Dedifferentiated amniotic fluid mesenchymal stem cell (primary cell): ENCODE measurements around the gene PDE4D.
"Not testable (repeated sequence)": the region's sequence is repeated elsewhere in the genome, so short reads cannot be mapped to it uniquely, and the experiment has no call there.

Source experiments
- DNase-seq: peaks from one replicate; pipeline ENCODE4 v3.0.0-alpha.2; 2016; ENCODE audit errors: extremely low spot score

PDE4D gene

DNA sequence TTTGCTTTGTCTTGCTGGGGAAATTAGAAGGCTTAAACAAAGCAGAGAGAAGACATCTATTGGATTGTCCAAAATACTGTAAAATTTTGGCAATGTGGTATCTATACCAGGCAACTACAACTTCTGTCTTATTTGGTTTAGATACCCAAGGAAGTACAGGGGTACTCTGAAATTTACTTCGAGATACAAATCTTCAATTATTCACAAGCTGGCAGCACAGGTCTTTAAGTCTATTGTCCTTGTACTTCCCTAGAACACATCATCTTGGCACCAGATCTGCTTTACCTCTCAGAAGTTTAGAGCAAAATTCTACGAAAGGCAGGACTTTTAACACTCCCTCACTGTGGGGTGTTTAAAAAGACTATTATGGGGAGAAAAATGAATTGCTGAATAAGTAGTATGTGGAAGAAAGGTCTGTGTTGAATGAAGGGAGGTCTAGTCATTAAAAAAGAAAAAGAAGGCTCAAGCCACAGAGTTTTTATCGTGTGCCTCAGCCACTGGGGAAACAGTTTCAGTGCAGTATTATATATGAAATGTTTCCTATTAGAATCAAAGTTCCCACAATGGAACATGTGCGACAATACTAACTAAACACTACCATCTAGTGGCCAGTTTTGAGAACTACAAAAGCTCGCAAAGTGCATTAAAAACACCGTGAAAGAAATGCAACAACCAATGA lies 93.7 kb downstream of the PDE4D start:
- DNase-seq: peak; percentile 73

- no peak for DNase-seq
Observed at GRCh38 chr5:59798862-59799667, 94.5 kb downstream of the PDE4D start.

- DNase-seq: no peak
Observed at GRCh38 chr5:59795141-59795540, 98.4 kb downstream of the PDE4D start.

- DNase-seq: peak; percentile 65
Observed at GRCh38 chr5:59792983-59793585, 100.4 kb downstream of the PDE4D start.

DNA sequence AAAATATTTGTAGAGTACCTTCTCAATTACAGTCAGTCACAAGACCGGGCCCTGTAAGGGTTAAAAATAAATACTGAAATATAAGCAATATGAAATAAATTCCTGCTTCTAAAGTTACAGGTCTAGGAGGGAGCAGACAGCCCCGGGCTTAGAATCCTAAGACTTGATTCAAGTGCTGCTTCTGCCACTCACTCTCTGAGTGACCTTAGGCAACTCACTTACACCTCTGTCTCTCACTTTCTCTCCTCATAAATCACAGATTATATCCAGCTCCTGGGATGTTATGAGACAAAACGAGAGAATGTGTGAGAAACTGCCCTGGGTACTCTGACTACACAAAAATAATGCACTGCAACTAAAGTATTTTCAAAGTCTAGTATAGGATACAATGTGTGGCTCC lies 101.9 kb downstream of the PDE4D start:
- DNase-seq: no peak

DNA sequence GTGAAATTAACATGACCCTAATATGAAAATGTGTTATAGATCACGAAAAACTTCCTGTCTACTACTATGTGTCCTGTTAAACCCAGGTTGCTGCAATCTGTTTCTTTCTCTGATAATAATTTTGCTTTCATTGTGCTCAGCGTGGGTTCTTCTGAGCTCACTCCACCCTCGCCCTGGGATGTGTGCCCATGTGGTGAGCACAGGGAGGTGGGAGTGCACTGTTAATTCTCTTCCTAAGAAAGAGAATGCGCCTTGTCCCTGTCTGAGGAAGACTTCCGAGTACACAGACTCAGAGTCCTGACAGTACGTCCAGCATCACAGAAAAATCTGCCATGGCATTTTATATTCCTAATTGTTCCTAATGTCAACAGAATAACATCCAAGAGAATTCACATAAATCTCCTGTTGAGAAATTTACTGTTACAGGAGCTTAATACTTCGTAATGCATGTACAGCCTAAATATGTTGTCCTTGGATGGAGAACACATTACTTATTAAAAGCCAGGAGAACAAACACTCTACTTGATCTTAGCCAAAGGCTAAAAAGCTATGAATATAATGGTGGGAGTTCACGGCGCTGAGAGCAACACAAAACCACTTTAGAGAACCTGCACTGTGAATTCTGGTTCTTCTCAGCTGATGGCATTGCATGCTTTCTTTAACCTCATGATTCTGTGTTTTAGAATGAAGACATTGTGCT lies 102.6 kb downstream of the PDE4D start:
- DNase-seq: no peak

DNA sequence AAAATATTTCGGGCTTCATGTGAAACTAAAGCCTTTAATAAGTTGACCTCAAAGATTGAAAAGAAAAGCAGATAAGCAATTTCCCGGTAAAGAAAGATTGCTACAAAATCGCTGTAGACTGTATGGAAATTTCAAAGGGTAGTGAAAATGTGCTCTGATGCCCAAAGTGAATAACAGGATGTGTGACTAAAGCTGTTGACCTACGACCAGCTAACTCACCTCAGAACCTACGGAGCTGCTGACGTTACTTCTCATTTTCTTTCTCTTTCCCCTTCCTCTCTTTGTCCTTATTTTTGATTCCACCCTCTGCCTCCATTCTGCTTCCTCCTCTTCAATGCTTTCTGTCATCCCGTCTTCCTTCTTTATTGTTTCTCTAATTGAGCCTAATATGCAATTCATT lies 103.2 kb downstream of the PDE4D start:
- DNase-seq: no peak

- DNase-seq: no peak
Observed at GRCh38 chr5:59789894-59790293, 103.6 kb downstream of the PDE4D start.

GRCh38 chr5:59789197-59789596 lies 104.3 kb downstream of the PDE4D start:
- DNase-seq: no peak

DNA sequence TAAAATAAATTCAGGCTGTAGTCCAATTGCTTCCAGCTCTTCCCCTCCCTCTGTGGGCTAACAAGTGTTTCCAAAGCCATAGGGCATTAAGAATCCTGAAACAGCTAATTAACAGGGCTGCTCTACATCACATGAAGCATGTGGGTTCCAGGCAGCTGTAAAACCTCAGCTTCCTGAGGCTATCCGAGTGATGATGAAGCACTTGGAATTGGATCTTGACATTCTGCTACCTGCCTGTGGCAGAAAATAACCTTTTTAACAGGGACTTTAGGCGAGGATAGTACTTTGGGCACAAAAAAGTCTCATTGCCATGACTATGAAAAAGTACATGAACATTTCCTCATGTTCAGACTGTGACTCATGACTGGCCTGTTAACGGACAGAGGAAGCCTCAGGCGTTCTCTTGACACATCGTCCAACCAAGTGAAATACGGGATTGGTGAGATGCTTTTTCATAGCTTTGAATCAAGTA lies 107.2 kb downstream of the PDE4D start:
- DNase-seq: peak; percentile 62

GRCh38 chr5:59785676-59786333 lies 107.7 kb downstream of the PDE4D start:
- no peak for DNase-seq

- not testable (repeated sequence) for DNase-seq
Observed at GRCh38 chr5:59784708-59785107, 108.8 kb downstream of the PDE4D start.

- DNase-seq: no peak
Observed at GRCh38 chr5:59783264-59783663, 110.3 kb downstream of the PDE4D start.

GRCh38 chr5:59782856-59783255 lies 110.7 kb downstream of the PDE4D start:
- no peak for DNase-seq

- DNase-seq: no peak
Observed at GRCh38 chr5:59779453-59779852, 114.1 kb downstream of the PDE4D start.

DNA sequence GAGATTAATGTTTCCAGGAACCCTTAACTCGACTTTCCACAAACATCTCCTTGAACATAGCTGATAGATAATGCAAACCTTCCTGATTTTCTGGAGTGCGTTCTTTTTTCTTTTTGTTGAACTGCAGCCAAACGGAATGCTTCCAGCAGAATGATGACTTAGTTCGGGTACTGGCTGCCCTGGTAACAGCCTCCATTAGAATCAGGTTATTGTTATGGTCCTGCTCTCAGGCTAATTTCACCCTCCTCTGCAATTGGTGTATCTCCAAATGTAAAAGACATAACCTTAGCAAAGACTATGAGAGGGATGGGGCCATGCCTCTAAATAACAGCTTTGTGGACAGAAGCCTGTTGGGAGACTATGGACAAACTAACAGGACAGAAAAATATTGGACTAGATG lies 116.5 kb downstream of the PDE4D start:
- DNase-seq: no peak

GRCh38 chr5:59773294-59773693 lies 120.2 kb downstream of the PDE4D start:
- DNase-seq: no peak

DNA sequence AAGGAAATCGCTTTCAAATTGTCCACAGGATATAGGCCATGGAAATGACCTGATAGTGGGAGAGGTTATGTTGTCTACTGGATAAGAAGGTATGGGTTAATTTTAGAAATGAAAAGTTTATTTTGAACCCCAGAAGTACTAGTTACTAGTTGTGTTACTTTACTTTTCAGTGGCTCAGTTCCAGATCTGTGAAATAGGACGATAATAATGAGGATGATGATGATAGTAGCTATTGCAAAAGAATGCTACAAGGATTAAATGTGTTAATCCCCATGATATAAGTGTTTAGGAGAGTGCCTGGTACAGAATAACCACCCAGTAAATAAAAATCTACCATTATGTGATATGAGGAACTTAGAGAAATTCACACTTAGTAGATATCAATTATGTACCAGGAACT lies 120.8 kb downstream of the PDE4D start:
- DNase-seq: no peak

GRCh38 chr5:59772206-59772605 lies 121.3 kb downstream of the PDE4D start:
- no peak for DNase-seq

DNA sequence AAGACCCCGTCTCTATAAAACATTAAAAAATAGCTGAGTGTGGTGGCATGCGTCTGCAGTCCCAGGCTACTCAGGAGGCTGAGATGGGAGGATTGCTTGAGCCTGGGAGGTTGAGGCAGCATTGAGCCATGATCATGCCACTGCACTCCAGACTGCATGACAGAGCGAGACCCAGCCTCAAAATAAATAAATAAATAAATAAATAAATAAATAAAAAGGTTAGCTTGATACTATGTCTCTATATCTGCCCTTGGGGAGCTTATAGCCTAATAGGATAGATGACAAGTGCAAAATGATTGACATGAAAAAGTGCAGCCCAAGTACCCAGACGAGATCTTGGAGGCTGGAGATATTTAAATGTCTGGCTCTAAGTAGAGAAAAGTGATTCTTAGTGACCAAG lies 122.6 kb downstream of the PDE4D start:
- DNase-seq: no peak

- no peak for DNase-seq
Observed at GRCh38 chr5:59769832-59770231, 123.7 kb downstream of the PDE4D start.

- no peak for DNase-seq
Observed at GRCh38 chr5:59769041-59769360, 124.5 kb downstream of the PDE4D start.
